ENCODE measurements around the gene TUFT1. TPM values are rescaled to one million over a fixed set of nuclear protein-coding genes. Genes with fewer than 3 reads are reported as not detected.

TUFT1 gene
- total RNA-seq, 1 experiment from 2014 or later = 31.4 TPM

DNA sequence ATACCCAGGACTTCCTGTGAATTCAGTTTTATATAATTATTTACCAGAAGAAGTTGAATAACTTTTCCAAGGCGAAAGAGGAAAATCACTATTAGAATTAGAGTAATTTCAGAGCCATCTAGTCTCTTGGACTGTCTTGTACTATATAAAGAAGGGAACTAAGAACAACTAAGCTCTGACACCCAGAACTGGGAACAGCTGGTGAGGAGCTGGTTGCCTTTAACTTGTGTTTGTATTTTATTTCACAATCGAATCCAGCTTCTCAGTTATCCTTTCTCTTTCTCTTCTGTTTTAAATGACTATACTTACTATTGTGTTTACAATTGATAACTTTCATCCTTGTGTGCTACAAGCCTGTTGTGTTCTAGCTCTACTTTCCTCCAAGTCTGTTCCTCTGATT is 80.2 kb downstream of the TUFT1 start:
- BruUV-seq (replicated peaks) = no TSS peak
- CTCF ChIA-PET = interaction anchor here (0.8 to 2.2 kb wide), 9 partner anchors 8 to 126 kb away, joined by 3 to 12 read pairs (median 4); partner anchors contain the start of gene SNX27
- no peak for DNase-seq
- no peaks in the 10 kb centered on the region for H3K9me3 Mint-ChIP-seq (ENCODE audit: low read depth, unreplicated experiment)
- H3K27me3 Mint-ChIP-seq (ENCODE audit: unreplicated experiment) = no peaks in the 10 kb centered on the region
- TF ChIP-seq, protein P1, sequence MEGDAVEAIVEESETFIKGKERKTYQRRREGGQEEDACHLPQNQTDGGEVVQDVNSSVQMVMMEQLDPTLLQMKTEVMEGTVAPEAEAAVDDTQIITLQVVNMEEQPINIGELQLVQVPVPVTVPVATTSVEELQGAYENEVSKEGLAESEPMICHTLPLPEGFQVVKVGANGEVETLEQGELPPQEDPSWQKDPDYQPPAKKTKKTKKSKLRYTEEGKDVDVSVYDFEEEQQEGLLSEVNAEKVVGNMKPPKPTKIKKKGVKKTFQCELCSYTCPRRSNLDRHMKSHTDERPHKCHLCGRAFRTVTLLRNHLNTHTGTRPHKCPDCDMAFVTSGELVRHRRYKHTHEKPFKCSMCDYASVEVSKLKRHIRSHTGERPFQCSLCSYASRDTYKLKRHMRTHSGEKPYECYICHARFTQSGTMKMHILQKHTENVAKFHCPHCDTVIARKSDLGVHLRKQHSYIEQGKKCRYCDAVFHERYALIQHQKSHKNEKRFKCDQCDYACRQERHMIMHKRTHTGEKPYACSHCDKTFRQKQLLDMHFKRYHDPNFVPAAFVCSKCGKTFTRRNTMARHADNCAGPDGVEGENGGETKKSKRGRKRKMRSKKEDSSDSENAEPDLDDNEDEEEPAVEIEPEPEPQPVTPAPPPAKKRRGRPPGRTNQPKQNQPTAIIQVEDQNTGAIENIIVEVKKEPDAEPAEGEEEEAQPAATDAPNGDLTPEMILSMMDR (IDR thresholded peaks at IDR 0.05; ENCODE audit: unreplicated experiment) = no peak
- H3K4me1 Mint-ChIP-seq (ENCODE audit: low read depth, unreplicated experiment) = peaks cover 43% of the 10 kb centered on the region
- peaks cover 5% of the 10 kb centered on the region for H3K36me3 Mint-ChIP-seq (ENCODE audit: insufficient read depth, unreplicated experiment)
- intact Hi-C loops (cut with micrococcal nuclease; ENCODE audit: unreplicated experiment) = no loop called here
- no peak overlapping the region for H3K27ac Mint-ChIP-seq (ENCODE audit: unreplicated experiment)
- H3K4me3 Mint-ChIP-seq (ENCODE audit: low read depth, unreplicated experiment) = no peak overlapping the region

DNA sequence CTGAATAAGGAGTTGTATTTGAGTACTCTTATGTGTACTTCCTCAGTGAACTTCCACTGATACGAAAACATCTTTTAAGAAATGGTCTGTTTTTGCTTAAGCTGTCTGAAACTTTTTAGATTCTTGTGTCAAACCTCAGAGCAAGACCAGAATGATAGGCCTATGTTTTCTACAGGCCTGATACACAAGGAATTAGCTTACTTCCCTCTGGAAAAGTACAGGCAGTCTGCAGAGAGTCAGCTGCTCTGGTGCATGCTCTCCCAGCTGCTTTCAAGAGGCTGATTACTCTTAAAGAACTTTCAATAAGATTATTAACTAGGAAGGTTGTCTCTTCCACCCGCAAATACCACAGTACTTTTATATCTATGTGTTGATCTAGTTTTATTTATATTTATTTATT is 81.2 kb downstream of the TUFT1 start:
- Mint-ChIP-seq H3K36me3 (ENCODE audit: insufficient read depth, unreplicated experiment) (peaks cover 5% of the 10 kb centered on the region), H3K4me3 (ENCODE audit: low read depth, unreplicated experiment) (no peak overlapping the region), H3K9me3 (ENCODE audit: low read depth, unreplicated experiment) (no peaks in the 10 kb centered on the region)

DNA sequence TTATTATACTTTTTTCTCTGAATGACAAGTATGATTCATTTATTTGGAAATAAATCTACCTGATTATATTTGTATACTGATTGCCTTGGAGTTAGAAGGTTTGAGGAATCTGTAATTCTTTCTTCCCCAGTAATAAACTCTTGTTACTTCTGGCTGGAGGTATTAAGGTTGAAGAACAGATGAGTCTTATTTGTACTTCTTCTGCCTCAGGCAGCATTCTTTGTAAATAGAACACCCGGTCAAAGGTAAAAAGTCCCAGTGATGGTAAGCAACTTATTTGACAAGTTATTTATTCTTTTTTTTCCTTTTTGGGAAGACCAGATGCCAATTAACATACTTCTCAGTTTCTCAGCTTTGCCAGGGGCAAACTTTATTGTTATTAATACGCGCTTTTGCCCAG is 84.7 kb downstream of the TUFT1 start:
- H3K27ac Mint-ChIP-seq (ENCODE audit: unreplicated experiment) = no peak overlapping the region
- no TSS peak for BruUV-seq (replicated peaks)
- peaks cover 24% of the 10 kb centered on the region for H3K4me1 Mint-ChIP-seq (ENCODE audit: low read depth, unreplicated experiment)
- H3K9me3 Mint-ChIP-seq (ENCODE audit: low read depth, unreplicated experiment) = no peaks in the 10 kb centered on the region
- intact Hi-C loops (cut with micrococcal nuclease; ENCODE audit: unreplicated experiment) = no loop called here
- no peaks in the 10 kb centered on the region for H3K27me3 Mint-ChIP-seq (ENCODE audit: unreplicated experiment)
- H3K36me3 Mint-ChIP-seq (ENCODE audit: insufficient read depth, unreplicated experiment) = peaks cover 5% of the 10 kb centered on the region
- TF ChIP-seq, protein P1 (IDR thresholded peaks at IDR 0.05; ENCODE audit: unreplicated experiment) = no peak
- CTCF ChIA-PET = interaction anchor here (0.9 kb wide), 1 partner anchor 93 kb away, joined by 4 read pairs; no protein-coding TSS in a partner anchor
- DNase-seq = no peak
- no peak overlapping the region for H3K4me3 Mint-ChIP-seq (ENCODE audit: low read depth, unreplicated experiment)

More for the DNA sequence above, 81.2 kb downstream of the TUFT1 start:
- TF ChIP-seq, protein P1 (IDR thresholded peaks at IDR 0.05; ENCODE audit: unreplicated experiment) = no peak
- no TSS peak for BruUV-seq (replicated peaks)
- CTCF ChIA-PET = interaction anchor here (0.8 to 1.8 kb wide), 3 partner anchors 10 to 35 kb away, joined by 3 to 4 read pairs (median 3); partner anchors contain the start of gene SNX27
- no peaks in the 10 kb centered on the region for H3K27me3 Mint-ChIP-seq (ENCODE audit: unreplicated experiment)
- no peak for DNase-seq
- intact Hi-C loops (cut with micrococcal nuclease; ENCODE audit: unreplicated experiment) = no loop called here
- peaks cover 33% of the 10 kb centered on the region for H3K4me1 Mint-ChIP-seq (ENCODE audit: low read depth, unreplicated experiment)
- H3K27ac Mint-ChIP-seq (ENCODE audit: unreplicated experiment) = no peak overlapping the region

DNA sequence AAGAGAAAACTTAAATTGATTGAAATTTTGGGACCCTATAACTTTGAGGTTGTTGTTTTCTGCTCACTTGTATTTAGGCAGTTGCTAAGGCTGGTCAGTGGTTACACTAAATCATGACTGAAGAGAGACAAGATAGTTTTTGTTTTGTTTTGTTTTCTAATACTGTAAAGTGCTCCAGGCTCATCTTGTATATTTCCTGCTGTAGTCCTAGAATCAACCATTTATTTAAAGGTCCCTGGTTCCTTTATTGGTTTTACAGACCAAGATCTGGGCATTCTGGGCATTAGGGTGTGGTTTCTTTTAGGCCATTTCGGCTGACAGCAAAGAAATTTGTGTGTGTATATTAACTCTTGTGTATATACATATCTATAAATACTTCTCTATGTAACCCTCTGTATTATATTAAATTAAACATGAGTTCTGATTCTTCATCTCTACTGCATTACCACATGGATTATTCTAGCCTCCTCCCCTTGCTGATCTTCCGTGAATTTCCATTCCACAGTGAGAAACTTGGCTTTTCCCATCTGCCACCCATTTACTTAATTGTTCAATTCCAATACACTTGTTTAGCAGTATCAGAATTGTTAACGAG is 86.7 kb downstream of the TUFT1 start:
- no peak overlapping the region for H3K27ac Mint-ChIP-seq (ENCODE audit: unreplicated experiment)
- CTCF ChIA-PET = interaction anchor here (0.8 kb wide), 1 partner anchor 11 kb away, joined by 5 read pairs; no protein-coding TSS in a partner anchor
- DNase-seq = no peak
- H3K4me3 Mint-ChIP-seq (ENCODE audit: low read depth, unreplicated experiment) = no peak overlapping the region
- intact Hi-C loops (cut with micrococcal nuclease; ENCODE audit: unreplicated experiment) = no loop called here
- H3K27me3 Mint-ChIP-seq (ENCODE audit: unreplicated experiment) = no peaks in the 10 kb centered on the region
- H3K4me1 Mint-ChIP-seq (ENCODE audit: low read depth, unreplicated experiment) = peaks cover 4% of the 10 kb centered on the region
- TF ChIP-seq, protein P1 (IDR thresholded peaks at IDR 0.05; ENCODE audit: unreplicated experiment) = no peak
- H3K36me3 Mint-ChIP-seq (ENCODE audit: insufficient read depth, unreplicated experiment) = peaks cover 5% of the 10 kb centered on the region
- BruUV-seq (replicated peaks) = no TSS peak
- no peaks in the 10 kb centered on the region for H3K9me3 Mint-ChIP-seq (ENCODE audit: low read depth, unreplicated experiment)
